Measurements from ENCODE around the gene GABBR2.
"Not testable (repeated sequence)": the region's sequence is repeated elsewhere in the genome, so short reads cannot be mapped to it uniquely, and the experiment has no call there.

The GABBR2 gene

GRCh38 chr9:98298476-98298875, 410.3 kb downstream of the GABBR2 start:
- H3K27ac Mint-ChIP-seq, result no peak overlapping the region

DNA sequence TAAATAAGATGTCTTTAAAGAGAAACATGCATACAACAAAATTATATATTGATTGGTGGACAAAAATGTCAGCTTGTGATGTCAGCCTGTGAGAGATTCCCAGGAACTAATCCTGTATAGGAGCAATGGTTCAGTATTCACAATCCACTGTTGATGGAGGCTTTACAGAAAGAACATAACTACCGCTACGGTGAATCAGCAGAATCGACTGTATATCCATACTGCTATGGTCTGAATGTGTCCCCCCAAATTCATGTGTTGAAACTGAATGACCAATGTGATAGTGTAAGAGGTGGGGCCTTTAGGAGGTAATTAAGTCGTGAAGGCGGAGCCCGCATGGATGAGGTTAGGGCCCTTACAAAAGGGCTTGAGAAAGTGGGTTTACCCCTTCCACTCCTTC, 412.9 kb downstream of the GABBR2 start:
- DNase-seq (ENCODE audit: low spot score), result no peak
- H3K9me3 Mint-ChIP-seq, result no peaks in the 10 kb centered on the region
- no peaks in the 10 kb centered on the region for H3K4me1 Mint-ChIP-seq (ENCODE audit: low read depth)
- H3K36me3 Mint-ChIP-seq (ENCODE audit: low read depth), result no peaks in the 10 kb centered on the region
- peaks cover 13% of the 10 kb centered on the region for H3K27me3 Mint-ChIP-seq (ENCODE audit: low read depth)
- H3K27ac Mint-ChIP-seq, result no peak overlapping the region
- no peak overlapping the region for H3K4me3 Mint-ChIP-seq

More at GRCh38 chr9:98298476-98298875, 410.3 kb downstream of the GABBR2 start:
- H3K9me3 Mint-ChIP-seq, result no peaks in the 10 kb centered on the region
- H3K4me1 Mint-ChIP-seq (ENCODE audit: low read depth), result no peaks in the 10 kb centered on the region
- DNase-seq (ENCODE audit: low spot score), result no peak
- peaks cover 8% of the 10 kb centered on the region for H3K27me3 Mint-ChIP-seq (ENCODE audit: low read depth)
- no peaks in the 10 kb centered on the region for H3K36me3 Mint-ChIP-seq (ENCODE audit: low read depth)
- no peak overlapping the region for H3K4me3 Mint-ChIP-seq

GRCh38 chr9:98291820-98292219, 416.9 kb downstream of the GABBR2 start:
- no peak overlapping the region for H3K27ac Mint-ChIP-seq
- H3K27me3 Mint-ChIP-seq (ENCODE audit: low read depth), result peaks cover 15% of the 10 kb centered on the region
- H3K36me3 Mint-ChIP-seq (ENCODE audit: low read depth), result no peaks in the 10 kb centered on the region
- DNase-seq (ENCODE audit: low spot score), result no peak
- no peaks in the 10 kb centered on the region for H3K9me3 Mint-ChIP-seq
- no peak overlapping the region for H3K4me3 Mint-ChIP-seq
- no peaks in the 10 kb centered on the region for H3K4me1 Mint-ChIP-seq (ENCODE audit: low read depth)

DNA sequence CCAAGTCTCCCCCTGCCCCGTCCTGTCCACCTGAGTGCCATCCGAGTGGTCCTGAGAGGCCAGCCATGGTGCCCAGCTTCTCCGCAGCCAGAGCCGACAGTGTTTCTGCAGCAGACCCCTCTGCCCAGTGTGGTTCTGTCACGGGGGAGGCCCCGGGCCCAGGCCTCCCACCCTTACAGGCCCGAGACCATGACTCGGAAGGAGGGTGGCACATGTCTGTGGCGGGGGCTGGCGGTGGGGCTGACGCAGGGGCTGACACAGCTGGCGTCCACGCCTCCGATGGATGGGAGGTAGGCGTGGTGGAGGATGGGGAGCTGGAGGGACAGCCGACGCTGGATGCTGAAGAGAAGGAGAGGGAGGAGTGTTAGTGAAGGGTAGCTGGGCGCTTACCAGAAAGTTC, 418.3 kb downstream of the GABBR2 start:
- DNase-seq (ENCODE audit: low spot score), result no peak
- Mint-ChIP-seq H3K27ac (no peak overlapping the region), H3K27me3 (ENCODE audit: low read depth) (peaks cover 9% of the 10 kb centered on the region), H3K36me3 (ENCODE audit: low read depth) (no peaks in the 10 kb centered on the region), H3K9me3 (no peaks in the 10 kb centered on the region), H3K4me1 (ENCODE audit: low read depth) (no peaks in the 10 kb centered on the region), H3K4me3 (no peak overlapping the region)

GRCh38 chr9:98289614-98290201, 419.0 kb downstream of the GABBR2 start:
- DNase-seq (ENCODE audit: low spot score), result no peak
- H3K9me3 Mint-ChIP-seq, result no peaks in the 10 kb centered on the region
- no peak overlapping the region for H3K4me3 Mint-ChIP-seq
- H3K27me3 Mint-ChIP-seq (ENCODE audit: low read depth), result peaks cover 9% of the 10 kb centered on the region
- H3K4me1 Mint-ChIP-seq (ENCODE audit: low read depth), result no peaks in the 10 kb centered on the region
- no peaks in the 10 kb centered on the region for H3K36me3 Mint-ChIP-seq (ENCODE audit: low read depth)
- no peak overlapping the region for H3K27ac Mint-ChIP-seq

DNA sequence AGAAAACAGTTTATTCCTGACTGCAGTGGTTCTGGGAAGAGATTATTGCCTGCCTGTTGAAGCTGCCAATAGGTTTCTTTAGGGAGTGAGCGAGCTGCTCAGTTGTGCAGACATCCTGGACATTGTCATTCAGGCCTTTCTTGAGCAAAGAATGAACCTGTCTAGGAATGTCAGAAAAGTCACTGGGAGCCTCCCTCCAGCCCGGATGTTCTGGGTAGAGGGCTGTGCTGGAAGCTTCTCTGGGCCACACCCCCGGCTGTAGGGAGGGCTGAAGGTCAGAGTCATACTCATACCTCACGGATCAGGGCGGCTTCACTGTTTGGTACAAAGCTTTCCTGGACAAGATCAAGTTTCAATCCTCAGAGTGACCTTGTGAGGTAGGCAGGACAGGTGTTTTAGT, 419.9 kb downstream of the GABBR2 start:
- no peaks in the 10 kb centered on the region for H3K9me3 Mint-ChIP-seq
- H3K27me3 Mint-ChIP-seq (ENCODE audit: low read depth), result peaks cover 9% of the 10 kb centered on the region
- H3K4me3 Mint-ChIP-seq, result no peak overlapping the region
- DNase-seq (ENCODE audit: low spot score), result no peak
- no peaks in the 10 kb centered on the region for H3K4me1 Mint-ChIP-seq (ENCODE audit: low read depth)
- H3K27ac Mint-ChIP-seq, result no peak overlapping the region
- no peaks in the 10 kb centered on the region for H3K36me3 Mint-ChIP-seq (ENCODE audit: low read depth)

DNA sequence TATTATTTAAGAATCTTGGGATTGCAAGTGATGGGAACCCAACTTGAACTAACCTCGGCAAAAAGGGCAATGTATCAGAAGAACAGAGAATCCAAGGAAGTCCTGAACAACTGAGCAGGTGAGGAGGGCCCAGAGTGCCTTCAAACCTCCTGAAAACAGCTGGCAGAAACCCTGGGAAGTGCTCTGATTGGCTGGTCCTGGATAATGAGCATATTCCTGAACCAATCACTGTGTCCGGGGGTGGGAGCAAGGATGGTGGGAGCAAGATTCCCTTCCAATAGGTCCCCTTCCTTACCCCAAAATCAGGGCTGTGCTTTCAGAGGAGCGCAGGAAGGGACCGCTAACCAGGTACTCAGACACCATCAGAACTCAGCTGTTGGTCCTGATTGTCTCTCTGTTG, 421.4 kb downstream of the GABBR2 start:
- no peak for DNase-seq (ENCODE audit: low spot score)
- peaks cover 7% of the 10 kb centered on the region for H3K27me3 Mint-ChIP-seq (ENCODE audit: low read depth)
- no peaks in the 10 kb centered on the region for H3K9me3 Mint-ChIP-seq
- H3K4me3 Mint-ChIP-seq, result no peak overlapping the region
- H3K27ac Mint-ChIP-seq, result no peak overlapping the region
- H3K4me1 Mint-ChIP-seq (ENCODE audit: low read depth), result no peaks in the 10 kb centered on the region
- H3K36me3 Mint-ChIP-seq (ENCODE audit: low read depth), result no peaks in the 10 kb centered on the region

- Mint-ChIP-seq H3K4me1 (ENCODE audit: low read depth) (no peaks in the 10 kb centered on the region), H3K27me3 (ENCODE audit: low read depth) (peaks cover 15% of the 10 kb centered on the region)
Observed at GRCh38 chr9:98285446-98285845, 423.3 kb downstream of the GABBR2 start.

GRCh38 chr9:98284754-98285153, 424.0 kb downstream of the GABBR2 start:
- Mint-ChIP-seq H3K27me3 (ENCODE audit: low read depth) (peaks cover 16% of the 10 kb centered on the region), H3K36me3 (ENCODE audit: low read depth) (no peaks in the 10 kb centered on the region), H3K4me3 (no peak overlapping the region), H3K9me3 (no peaks in the 10 kb centered on the region), H3K4me1 (ENCODE audit: low read depth) (no peaks in the 10 kb centered on the region), H3K27ac (no peak overlapping the region)
- DNase-seq (ENCODE audit: low spot score), result no peak

More at GRCh38 chr9:98285446-98285845, 423.3 kb downstream of the GABBR2 start:
- no peak for DNase-seq (ENCODE audit: low spot score)
- H3K27ac Mint-ChIP-seq, result no peak overlapping the region
- H3K4me3 Mint-ChIP-seq, result no peak overlapping the region
- H3K9me3 Mint-ChIP-seq, result no peaks in the 10 kb centered on the region
- H3K36me3 Mint-ChIP-seq (ENCODE audit: low read depth), result no peaks in the 10 kb centered on the region

DNA sequence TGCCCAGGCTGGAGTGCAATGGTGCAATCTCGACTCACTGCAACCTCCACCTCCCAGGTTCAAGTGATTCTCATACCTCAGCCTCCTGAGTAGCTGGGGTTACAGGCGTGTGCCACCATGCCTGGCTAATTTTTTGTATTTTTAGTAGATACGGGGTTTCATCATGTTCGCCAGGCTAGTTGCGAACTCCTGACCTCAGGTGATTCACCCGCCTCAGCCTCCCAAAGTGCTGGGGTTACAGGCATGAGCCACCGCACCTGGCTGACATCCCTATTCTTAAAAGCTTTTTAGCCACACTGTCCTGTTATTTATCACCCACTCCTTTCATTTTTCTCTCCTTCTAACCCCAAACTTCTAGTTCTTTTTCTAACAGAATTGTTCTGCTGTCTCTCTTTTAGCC, 425.6 kb downstream of the GABBR2 start:
- not testable (repeated sequence) for H3K4me3 Mint-ChIP-seq

GRCh38 chr9:98281281-98281680, 427.5 kb downstream of the GABBR2 start:
- Mint-ChIP-seq H3K4me3 (no peak overlapping the region), H3K27ac (no peak overlapping the region), H3K36me3 (ENCODE audit: low read depth) (no peaks in the 10 kb centered on the region), H3K9me3 (no peaks in the 10 kb centered on the region), H3K4me1 (ENCODE audit: low read depth) (no peaks in the 10 kb centered on the region), H3K27me3 (ENCODE audit: low read depth) (peaks cover 37% of the 10 kb centered on the region)
- no peak for DNase-seq (ENCODE audit: low spot score)

More for the DNA sequence above, 425.6 kb downstream of the GABBR2 start:
- peaks cover 24% of the 10 kb centered on the region for H3K27me3 Mint-ChIP-seq (ENCODE audit: low read depth)
- not testable (repeated sequence) for H3K36me3 Mint-ChIP-seq (ENCODE audit: low read depth); H3K27ac Mint-ChIP-seq; DNase-seq (ENCODE audit: low spot score); H3K4me1 Mint-ChIP-seq (ENCODE audit: low read depth); H3K9me3 Mint-ChIP-seq

DNA sequence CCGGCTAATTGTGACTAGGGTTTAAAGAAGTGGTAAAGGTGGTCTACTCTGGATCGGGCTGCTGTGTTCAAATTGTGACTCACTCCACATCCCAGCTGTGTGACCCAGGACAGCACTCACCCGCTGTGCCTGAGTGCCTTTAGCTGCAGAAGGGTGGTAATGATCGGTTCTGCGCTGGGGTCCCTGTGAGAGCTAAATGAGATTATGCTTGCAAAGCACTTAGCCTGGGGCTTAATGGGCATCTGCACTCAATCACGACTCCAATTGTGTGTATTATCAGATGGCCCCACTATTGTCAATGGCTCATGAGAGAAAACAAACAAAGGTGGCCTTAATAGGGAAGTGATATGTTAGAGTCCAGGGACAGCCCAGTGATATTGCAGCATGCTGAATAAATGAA, 428.2 kb downstream of the GABBR2 start:
- H3K27me3 Mint-ChIP-seq (ENCODE audit: low read depth), result peaks cover 41% of the 10 kb centered on the region
- no peak for DNase-seq (ENCODE audit: low spot score)
- H3K27ac Mint-ChIP-seq, result no peak overlapping the region
- no peaks in the 10 kb centered on the region for H3K4me1 Mint-ChIP-seq (ENCODE audit: low read depth)
- no peaks in the 10 kb centered on the region for H3K9me3 Mint-ChIP-seq
- no peaks in the 10 kb centered on the region for H3K36me3 Mint-ChIP-seq (ENCODE audit: low read depth)
- no peak overlapping the region for H3K4me3 Mint-ChIP-seq

- Mint-ChIP-seq H3K36me3 (ENCODE audit: low read depth) (no peaks in the 10 kb centered on the region), H3K27ac (no peak overlapping the region), H3K27me3 (ENCODE audit: low read depth) (peaks cover 44% of the 10 kb centered on the region), H3K9me3 (no peaks in the 10 kb centered on the region), H3K4me3 (no peak overlapping the region), H3K4me1 (ENCODE audit: low read depth) (no peaks in the 10 kb centered on the region)
- DNase-seq (ENCODE audit: low spot score), result no peak
Observed at GRCh38 chr9:98280162-98280561, 428.6 kb downstream of the GABBR2 start.

DNA sequence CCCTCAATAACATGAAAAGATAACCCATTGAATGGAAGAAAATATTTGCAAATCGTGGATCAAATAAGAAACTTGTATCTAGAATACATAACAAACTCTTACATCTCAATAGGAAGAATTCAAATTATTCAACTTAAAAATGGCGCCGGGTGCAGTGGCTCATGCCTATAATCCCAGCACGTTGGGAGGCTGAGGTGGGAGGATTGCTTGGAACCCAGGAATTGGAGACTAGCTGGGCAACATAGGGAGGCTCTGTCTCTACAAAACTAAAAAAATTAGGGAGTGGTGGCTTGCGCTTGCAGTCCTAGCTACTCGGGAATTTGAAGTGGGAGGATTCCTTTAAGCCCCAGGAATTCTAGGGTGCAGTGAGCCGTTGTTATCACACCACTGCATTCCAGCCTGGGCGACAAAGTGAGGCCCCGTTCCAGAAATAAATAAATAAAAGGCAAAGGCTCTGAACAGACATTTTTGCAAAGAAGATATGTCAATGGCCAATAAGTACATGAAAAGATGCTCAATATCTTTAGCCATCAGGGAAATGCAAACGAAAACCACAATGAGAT, 431.7 kb downstream of the GABBR2 start:
- Mint-ChIP-seq H3K27me3 (ENCODE audit: low read depth) (peaks cover 44% of the 10 kb centered on the region), H3K4me1 (ENCODE audit: low read depth) (no peaks in the 10 kb centered on the region), H3K27ac (no peak overlapping the region), H3K4me3 (no peak overlapping the region), H3K9me3 (no peaks in the 10 kb centered on the region), H3K36me3 (ENCODE audit: low read depth) (no peaks in the 10 kb centered on the region)
- DNase-seq (ENCODE audit: low spot score), result no peak

GRCh38 chr9:98275159-98275558, 433.6 kb downstream of the GABBR2 start:
- Mint-ChIP-seq H3K27me3 (ENCODE audit: low read depth) (peaks cover 49% of the 10 kb centered on the region), H3K27ac (no peak overlapping the region), H3K36me3 (ENCODE audit: low read depth) (no peaks in the 10 kb centered on the region), H3K9me3 (no peaks in the 10 kb centered on the region), H3K4me1 (ENCODE audit: low read depth) (no peaks in the 10 kb centered on the region), H3K4me3 (no peak overlapping the region)
- no peak for DNase-seq (ENCODE audit: low spot score)
